ENCODE data around the gene CLMN. TPM values are rescaled to one million over a fixed set of nuclear protein-coding genes. Genes with fewer than 3 reads are reported as not detected.
A peak's percentile ranks its signal among the peaks of the same experiment; 100 is the strongest.

The CLMN gene
- total RNA-seq, 2 donors from 2014 or later: 3.4 to 4.0 TPM

DNA sequence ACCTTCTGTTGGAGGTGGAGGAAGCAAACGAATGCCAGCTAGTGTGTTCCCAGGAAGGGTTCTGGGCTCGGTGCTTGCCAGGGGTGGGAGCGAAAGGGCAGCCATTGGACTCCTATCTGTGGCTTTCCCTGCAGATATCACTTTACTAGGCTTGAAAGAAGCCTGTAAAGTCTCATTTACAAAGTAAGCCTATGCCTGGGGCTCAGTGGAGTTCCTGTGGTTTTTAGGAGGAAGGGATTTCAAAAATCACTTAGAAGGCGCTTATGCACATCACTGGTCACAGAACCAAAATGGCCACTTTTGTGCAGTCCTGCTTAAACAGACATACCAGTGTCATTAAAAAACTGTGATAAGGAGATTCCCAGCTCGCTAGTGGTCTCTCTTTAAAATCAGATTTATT is 22.7 kb downstream of the CLMN start:
- TF ChIP-seq CTCF (IDR thresholded peaks at IDR 0.05): no peak
- Histone ChIP-seq H3K36me3 (no peaks in the 10 kb centered on the region), H3K4me1 (peaks cover 0 to 2% of the 10 kb centered on the region in 2 donors), H3K27me3 (no peaks in the 10 kb centered on the region), H3K4me3 (no peak overlapping the region), H3K27ac (no peak overlapping the region), H3K9me3 (peaks cover 0 to 6% of the 10 kb centered on the region in 2 donors)
- no peak for DNase-seq (ENCODE audit: low spot score)

GRCh38 chr14:95295600-95296376 is 23.9 kb downstream of the CLMN start:
- Histone ChIP-seq H3K4me3 (no peak overlapping the region), H3K27me3 (no peaks in the 10 kb centered on the region), H3K9me3 (peaks cover 0 to 6% of the 10 kb centered on the region in 2 donors), H3K27ac (no peak overlapping the region), H3K4me1 (peaks cover 0 to 13% of the 10 kb centered on the region in 2 donors), H3K36me3 (no peaks in the 10 kb centered on the region)
- no peak for DNase-seq (ENCODE audit: low spot score)
- no peak for TF ChIP-seq CTCF (IDR thresholded peaks at IDR 0.05)

DNA sequence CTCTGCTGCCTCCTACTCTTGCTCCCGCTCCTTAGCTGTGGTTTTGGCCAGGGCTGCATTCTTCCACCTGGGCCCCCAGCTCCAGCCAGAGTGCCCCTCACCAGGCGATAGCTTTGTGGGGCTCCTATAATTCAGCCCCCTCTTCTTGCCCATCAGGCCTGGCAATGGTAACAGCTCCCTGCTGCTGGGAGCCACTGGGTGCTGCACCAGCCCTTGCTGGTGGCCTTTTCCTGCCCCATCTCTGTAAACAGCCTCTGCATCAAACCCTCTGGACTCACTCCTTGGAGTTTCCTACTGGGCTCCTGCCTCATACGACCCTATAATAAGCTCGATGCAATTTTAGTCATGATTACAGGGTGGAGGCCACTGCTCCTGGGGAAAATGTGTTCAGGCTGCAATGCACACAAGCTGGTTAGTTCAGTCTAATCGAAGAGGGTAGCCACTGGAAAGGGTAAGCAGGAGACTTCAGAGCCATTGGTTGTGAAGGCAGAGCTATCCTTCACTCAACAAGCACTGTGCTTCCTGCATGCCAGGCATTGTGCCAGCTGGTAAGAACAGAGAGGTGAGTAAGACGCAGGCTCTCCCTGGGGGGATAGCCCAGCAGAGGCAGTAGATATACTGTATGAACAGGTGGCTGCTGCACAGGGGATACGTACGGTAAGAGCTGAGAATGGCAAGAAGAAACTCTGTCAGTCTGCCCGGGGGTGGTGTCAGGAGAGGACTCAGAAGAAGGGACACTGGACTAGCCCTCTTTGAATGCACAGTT is 24.7 kb downstream of the CLMN start:
- Histone ChIP-seq H3K27ac (no peak overlapping the region), H3K4me1 (peaks cover 0 to 20% of the 10 kb centered on the region in 2 donors), H3K4me3 (no peak overlapping the region), H3K27me3 (no peaks in the 10 kb centered on the region), H3K9me3 (peaks cover 0 to 6% of the 10 kb centered on the region in 2 donors), H3K36me3 (no peaks in the 10 kb centered on the region)
- TF ChIP-seq CTCF (IDR thresholded peaks at IDR 0.05): no peak
- no peak for DNase-seq (ENCODE audit: low spot score)

GRCh38 chr14:95294320-95294719 is 25.4 kb downstream of the CLMN start:
- Histone ChIP-seq H3K4me3 (no peak overlapping the region), H3K9me3 (peaks cover 0 to 6% of the 10 kb centered on the region in 2 donors), H3K27ac (no peak overlapping the region), H3K36me3 (no peaks in the 10 kb centered on the region), H3K27me3 (no peaks in the 10 kb centered on the region), H3K4me1 (peaks cover 0 to 23% of the 10 kb centered on the region in 2 donors)
- no peak for DNase-seq (ENCODE audit: low spot score)
- no peak for TF ChIP-seq CTCF (IDR thresholded peaks at IDR 0.05)

GRCh38 chr14:95293449-95293848 is 26.3 kb downstream of the CLMN start:
- Histone ChIP-seq H3K9me3 (peaks cover 0 to 6% of the 10 kb centered on the region in 2 donors), H3K4me3 (no peak overlapping the region), H3K27ac (peak overlapping the region; percentile 11 to 21), H3K36me3 (no peaks in the 10 kb centered on the region), H3K27me3 (no peaks in the 10 kb centered on the region), H3K4me1 (peaks cover 0 to 23% of the 10 kb centered on the region in 2 donors)
- no peak for TF ChIP-seq CTCF (IDR thresholded peaks at IDR 0.05)
- DNase-seq (ENCODE audit: low spot score): no peak

Data from right atrium auricular region (tissue), 2 donors.